Activated T-helper 17 cell treated with anti-CD3 and anti-CD28 coated beads, Interleukin-2, amount 50 U/mL, for 72 hours (primary cell): Measurements from ENCODE around the gene SRRM3. TPM values are rescaled to one million over a fixed set of nuclear protein-coding genes. Genes with fewer than 3 reads are reported as not detected.
"Not testable (repeated sequence)": the region's sequence is repeated elsewhere in the genome, so short reads cannot be mapped to it uniquely, and the experiment has no call there.

Source experiments
- ATAC-seq: fragments of 150-1000 bp; cut with Tn5 transposase; replicated peaks from 2 replicates; pipeline ENCODE4 v1.10.0; 2021; ENCODE audit warnings: mild to moderate bottlenecking, moderate library complexity
- H3K27ac Mint-ChIP-seq: one replicate; pipeline ENCODE4 v1.8.0; 2022; ENCODE audit warnings: mixed read lengths
- H3K27me3 Mint-ChIP-seq: one replicate; pipeline ENCODE4 v1.8.0; 2022; ENCODE audit warnings: mixed read lengths
- H3K36me3 Mint-ChIP-seq: one replicate; pipeline ENCODE4 v1.8.0; 2022; ENCODE audit warnings: low read depth, mild to moderate bottlenecking, mixed read lengths
- H3K4me1 Mint-ChIP-seq: one replicate; pipeline ENCODE4 v1.8.0; 2022; ENCODE audit warnings: mixed read lengths
- H3K4me3 Mint-ChIP-seq: one replicate; pipeline ENCODE4 v1.8.0; 2022; ENCODE audit warnings: mild to moderate bottlenecking, mixed read lengths
- H3K9me3 Mint-ChIP-seq: one replicate; pipeline ENCODE4 v1.8.0; 2022; ENCODE audit warnings: mixed read lengths
- total RNA-seq, 2 donors: library from RNA; stranded (reverse); gene quantifications; one replicate each; pipeline ENCODE4 v1.2.3, GENCODE V29; 2022

SRRM3 gene
- total RNA-seq, 2 donors from 2014 or later: 0.26 TPM; not detected in 1

DNA sequence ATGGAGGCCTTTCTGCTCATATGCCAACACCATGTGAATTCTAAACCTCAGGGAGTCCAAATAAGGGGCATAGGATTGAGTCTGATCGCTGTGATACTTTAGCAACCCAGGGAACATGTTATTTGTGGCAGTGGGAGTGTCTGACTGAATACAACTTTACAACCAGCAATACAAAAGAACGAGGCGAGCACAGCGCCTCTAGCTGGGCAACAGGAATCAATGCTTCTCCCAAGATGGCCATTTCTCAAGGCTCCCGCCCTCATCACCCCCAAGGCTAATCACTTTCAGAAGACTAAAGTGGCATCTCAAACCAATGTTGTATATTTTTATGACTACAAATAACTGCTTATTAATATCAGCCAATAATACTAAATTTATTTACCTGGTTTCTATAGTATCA lies 129.0 kb downstream of the SRRM3 start:
- no peaks in the 10 kb centered on the region for H3K27me3 Mint-ChIP-seq
- no peak for ATAC-seq
- peak overlapping the region; percentile 42 for H3K27ac Mint-ChIP-seq
- H3K4me3 Mint-ChIP-seq: no peak overlapping the region
- peaks cover 95% of the 10 kb centered on the region for H3K36me3 Mint-ChIP-seq
- no peaks in the 10 kb centered on the region for H3K9me3 Mint-ChIP-seq
- peaks cover 27% of the 10 kb centered on the region for H3K4me1 Mint-ChIP-seq

- no peak overlapping the region for H3K4me3 Mint-ChIP-seq
- no peaks in the 10 kb centered on the region for H3K9me3 Mint-ChIP-seq
- ATAC-seq: no peak
- H3K36me3 Mint-ChIP-seq: peaks cover 95% of the 10 kb centered on the region
- no peaks in the 10 kb centered on the region for H3K27me3 Mint-ChIP-seq
- H3K27ac Mint-ChIP-seq: no peak overlapping the region
- H3K4me1 Mint-ChIP-seq: peaks cover 24% of the 10 kb centered on the region
These were observed 130.4 kb downstream of the SRRM3 start for GRCh38 chr7:76332078-76332477.

GRCh38 chr7:76333511-76334101 lies 131.9 kb downstream of the SRRM3 start:
- ATAC-seq: no peak
- H3K9me3 Mint-ChIP-seq: no peaks in the 10 kb centered on the region
- peak overlapping the region; percentile 60 for H3K27ac Mint-ChIP-seq
- H3K4me3 Mint-ChIP-seq: no peak overlapping the region
- peaks cover 18% of the 10 kb centered on the region for H3K4me1 Mint-ChIP-seq
- H3K36me3 Mint-ChIP-seq: peaks cover 95% of the 10 kb centered on the region
- H3K27me3 Mint-ChIP-seq: no peaks in the 10 kb centered on the region

DNA sequence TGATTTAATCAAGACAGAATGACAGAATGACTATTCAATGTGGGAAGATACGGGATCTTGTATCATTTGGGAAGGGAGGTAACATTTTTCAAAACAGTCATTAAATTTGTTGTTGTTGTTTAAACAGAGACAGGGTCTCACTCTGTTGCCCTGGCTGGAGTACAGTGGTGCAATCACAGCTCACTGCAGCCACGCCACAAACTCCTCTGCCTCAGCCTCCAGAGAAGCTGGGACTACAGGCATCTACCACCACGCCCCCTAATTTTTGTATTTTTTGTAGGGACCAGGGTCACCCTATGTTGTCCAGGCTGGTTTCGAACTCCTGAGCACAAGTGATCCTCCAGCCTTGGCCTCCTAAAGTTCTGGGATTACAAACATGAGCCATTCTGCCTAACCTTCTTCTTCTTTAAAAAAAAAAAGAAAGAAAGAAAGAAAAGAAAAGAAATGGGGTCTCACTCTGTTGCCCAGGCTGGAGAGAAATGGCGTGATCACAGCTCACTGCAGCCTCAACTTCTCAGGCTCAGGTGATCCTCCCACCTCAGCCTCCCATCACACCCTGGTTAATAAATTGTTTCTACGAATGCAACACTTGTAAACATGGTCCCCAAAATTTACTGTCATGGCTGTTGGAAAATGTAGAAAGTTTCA lies 132.7 kb downstream of the SRRM3 start:
- Mint-ChIP-seq H3K27ac (no peak overlapping the region), H3K27me3 (no peaks in the 10 kb centered on the region), H3K9me3 (no peaks in the 10 kb centered on the region), H3K4me3 (no peak overlapping the region), H3K4me1 (peaks cover 18% of the 10 kb centered on the region), H3K36me3 (peaks cover 95% of the 10 kb centered on the region)
- ATAC-seq: no peak

DNA sequence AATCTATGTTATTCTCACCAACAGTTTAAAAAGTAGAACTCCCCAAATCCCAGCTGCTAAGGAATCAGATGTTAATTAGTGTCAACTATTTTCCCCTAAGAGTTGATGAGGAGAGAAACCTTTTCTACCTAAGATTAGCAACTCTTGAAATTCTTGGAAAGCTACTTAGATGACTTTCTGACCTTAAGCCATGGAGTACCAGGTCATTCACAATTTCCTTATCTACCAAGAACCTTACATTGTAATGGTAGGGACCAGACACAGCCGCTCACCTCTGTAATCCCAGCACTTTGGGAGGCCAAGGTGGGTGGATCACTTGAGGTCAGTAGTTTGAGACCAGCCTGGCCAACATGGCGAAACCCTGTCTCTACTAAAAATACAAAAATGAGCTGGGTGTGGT lies 133.7 kb downstream of the SRRM3 start:
- peaks cover 17% of the 10 kb centered on the region for H3K4me1 Mint-ChIP-seq
- H3K36me3 Mint-ChIP-seq: peaks cover 95% of the 10 kb centered on the region
- H3K27ac Mint-ChIP-seq, H3K27me3 Mint-ChIP-seq, H3K9me3 Mint-ChIP-seq, ATAC-seq, H3K4me3 Mint-ChIP-seq: not testable (repeated sequence)

DNA sequence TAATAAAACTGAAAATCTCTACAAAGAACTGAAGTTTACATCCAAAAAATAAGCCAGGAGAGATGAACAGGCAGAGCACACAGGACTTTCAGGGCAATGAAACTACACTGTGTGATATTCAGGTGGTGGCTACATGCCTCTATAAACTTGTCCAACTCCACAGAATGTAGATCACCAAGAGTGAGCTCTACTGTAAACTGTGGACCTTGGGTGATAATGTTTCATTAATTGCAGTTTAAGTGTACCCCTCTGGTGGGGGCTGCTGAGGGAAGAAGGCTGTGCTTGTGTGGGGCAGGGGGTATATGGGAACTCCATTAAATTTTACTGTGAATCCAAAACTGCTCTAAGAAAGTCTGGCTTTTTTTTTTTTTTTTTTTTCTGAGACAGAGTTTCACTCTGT lies 134.4 kb downstream of the SRRM3 start:
- H3K36me3 Mint-ChIP-seq: peaks cover 96% of the 10 kb centered on the region
- no peak for ATAC-seq
- no peak overlapping the region for H3K4me3 Mint-ChIP-seq
- no peak overlapping the region for H3K27ac Mint-ChIP-seq
- H3K4me1 Mint-ChIP-seq: peaks cover 21% of the 10 kb centered on the region
- H3K9me3 Mint-ChIP-seq: no peaks in the 10 kb centered on the region
- H3K27me3 Mint-ChIP-seq: no peaks in the 10 kb centered on the region

Other genes starting within 250 kb of the SRRM3 start
- 10 to 100 TPM; 30.5 to 51.7 TPM for gene TMEM120A, start 207.3 kb upstream of the SRRM3 start, total RNA-seq
- 10 to 100 TPM; 31.0 to 31.1 TPM for gene STYXL1, start 153.9 kb upstream of the SRRM3 start, total RNA-seq
- gene MDH2, start 153.8 kb upstream of the SRRM3 start, total RNA-seq: 100 to 1,000 TPM; 155 to 231 TPM
- 10 to 100 TPM; 28.0 to 71.7 TPM for gene HSPB1, start 100.8 kb downstream of the SRRM3 start, total RNA-seq
- gene YWHAG, start 157.1 kb downstream of the SRRM3 start, total RNA-seq: 100 to 1,000 TPM; 118 to 156 TPM
- gene SSC4D, start 207.8 kb downstream of the SRRM3 start, total RNA-seq: under 1 TPM; 0.50 to 0.61 TPM
- gene ZP3, start 223.1 kb downstream of the SRRM3 start, total RNA-seq: 10 to 100 TPM in 1 of 2 donors, 1 to 10 TPM in 1; 3.4 to 13.0 TPM